Omental fat pad (tissue), 4 donors: Measurements from ENCODE around the gene RSBN1L. TPM values are rescaled to one million over a fixed set of nuclear protein-coding genes. Genes with fewer than 3 reads are reported as not detected.
"Not testable (repeated sequence)": the region's sequence is repeated elsewhere in the genome, so short reads cannot be mapped to it uniquely, and the experiment has no call there.

Source experiments
- ATAC-seq: fragments of 150-250 bp; one replicate; pipeline ENCODE4 v1.9.1; 2016; ENCODE audit warnings: mild to moderate bottlenecking, moderate library complexity; ENCODE audit not compliant: low FRiP score
- DNase-seq: peaks from one replicate; pipeline ENCODE4 v3.0.0-alpha.2; 2019; ENCODE audit warnings: low spot score
- CTCF ChIP-seq, 3 donors: fragments of 450-650 bp; IDR thresholded peaks; one replicate each; pipeline ENCODE4 v1.5.1; 2016 to 2017; ENCODE audit warnings: antibody characterized with exemption in 3 of 3, mild to moderate bottlenecking in 3 of 3, moderate library complexity in 2 of 3
- total RNA-seq, 4 donors: library from RNA; depleted of rRNA; stranded (reverse); fragments of >200 nt; gene quantifications; one replicate each; pipeline ENCODE4 v1.1.0, GENCODE V29; 2016

Gene RSBN1L
- total RNA-seq, 4 donors from 2014 or later = 7.5 to 31.2 (median 9.0) TPM

DNA sequence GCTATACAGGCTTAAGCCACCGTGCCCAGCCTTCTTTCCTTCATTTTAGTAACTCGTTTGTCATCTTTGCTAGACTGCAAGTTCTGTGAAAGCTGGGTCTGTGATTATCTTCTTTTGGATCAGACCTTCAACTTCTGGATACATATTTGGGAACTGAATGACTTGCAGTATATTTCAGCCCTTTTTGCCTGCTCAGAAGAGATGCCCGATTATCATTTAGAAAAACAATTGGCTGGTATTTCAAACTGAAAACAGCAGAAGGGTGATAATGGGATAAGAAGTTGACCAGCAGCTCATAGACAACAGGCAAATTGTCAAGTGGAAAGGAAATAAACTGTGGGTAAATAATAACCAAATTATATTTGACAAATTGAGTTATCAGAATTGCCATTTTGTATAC is 14.6 kb downstream of the RSBN1L start:
- no peak for ATAC-seq
- TF ChIP-seq CTCF (IDR thresholded peaks at IDR 0.05) = no peak

GRCh38 chr7:77714195-77714594 is 17.9 kb downstream of the RSBN1L start:
- no peak for ATAC-seq
- TF ChIP-seq CTCF (IDR thresholded peaks at IDR 0.05) = no peak
- no peak for DNase-seq

More for the DNA sequence above, 14.6 kb downstream of the RSBN1L start:
- DNase-seq = no peak

GRCh38 chr7:77714931-77715330 is 18.7 kb downstream of the RSBN1L start:
- not testable (repeated sequence) for DNase-seq, ATAC-seq

- DNase-seq = no peak
- ATAC-seq = no peak
- no peak for TF ChIP-seq CTCF (IDR thresholded peaks at IDR 0.05)
Observed at GRCh38 chr7:77716804-77717203, 20.5 kb downstream of the RSBN1L start.

GRCh38 chr7:77717566-77717965 is 21.3 kb downstream of the RSBN1L start:
- not testable (repeated sequence) for ATAC-seq, DNase-seq

DNA sequence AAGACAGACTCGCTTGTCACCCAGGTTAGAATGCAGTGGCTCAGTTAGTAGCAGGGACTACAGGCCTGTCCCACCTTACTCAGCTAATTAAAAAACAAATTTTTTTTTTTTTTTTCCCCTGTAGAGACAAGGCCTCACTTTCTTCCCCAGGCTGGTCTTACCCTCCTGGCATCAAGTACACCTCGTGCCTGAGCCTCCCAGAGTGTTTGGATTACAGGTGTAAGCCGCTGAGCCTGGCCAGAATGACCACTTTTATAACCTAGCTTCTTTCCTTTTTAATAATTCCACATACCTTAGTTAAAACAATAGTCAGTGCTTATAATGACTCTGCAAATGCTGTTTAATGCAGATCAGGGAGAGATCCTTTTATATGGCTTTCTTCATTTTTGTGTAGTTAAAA is 31.3 kb downstream of the RSBN1L start:
- no peak for TF ChIP-seq CTCF (IDR thresholded peaks at IDR 0.05)
- DNase-seq (no peak), ATAC-seq (no peak)

DNA sequence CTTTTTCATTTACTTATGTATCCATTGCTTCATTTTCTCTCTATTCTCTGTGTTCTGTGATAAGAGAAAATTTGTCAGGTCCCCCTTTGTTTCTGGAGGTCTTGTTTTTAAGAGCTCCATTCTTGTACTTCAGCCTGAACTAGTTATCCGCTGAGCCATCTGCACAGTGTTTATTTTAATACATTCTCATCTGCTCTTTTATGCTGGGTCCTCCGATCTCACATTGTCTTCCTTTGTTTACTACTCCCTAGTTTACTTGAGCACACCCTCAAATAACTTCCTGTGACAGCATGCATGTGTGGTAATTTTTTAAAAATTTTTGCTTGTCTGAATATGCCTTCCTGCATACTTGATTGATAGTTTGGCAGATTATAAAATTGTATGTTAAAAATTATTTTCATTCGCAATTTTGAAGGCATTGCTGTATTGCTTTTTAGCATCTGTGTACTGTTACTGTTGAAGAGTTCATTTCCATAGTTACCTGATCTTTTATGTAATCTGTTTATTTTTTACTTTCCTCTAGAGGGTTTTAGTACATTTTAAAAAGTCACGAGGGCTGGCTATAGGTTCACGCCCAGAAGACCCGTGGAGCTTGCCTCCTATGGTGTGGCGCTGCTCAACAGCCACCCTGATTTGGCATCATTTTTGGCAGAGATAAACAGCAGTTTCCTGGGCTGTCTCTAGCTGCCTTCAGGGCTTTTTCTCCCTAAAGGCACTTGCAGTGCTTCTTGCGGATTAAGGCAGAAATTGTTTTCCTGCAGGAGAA is 31.9 kb downstream of the RSBN1L start:
- TF ChIP-seq CTCF (IDR thresholded peaks at IDR 0.05) = no peak
- no peak for DNase-seq
- ATAC-seq = no peak

GRCh38 chr7:77729574-77730348 is 33.5 kb downstream of the RSBN1L start:
- ATAC-seq = no peak
- no peak for DNase-seq
- no peak for TF ChIP-seq CTCF (IDR thresholded peaks at IDR 0.05)
